Lung (tissue), 13 donors: ENCODE data around the gene STON1. TPM values are rescaled to one million over a fixed set of nuclear protein-coding genes. Genes with fewer than 3 reads are reported as not detected.

ENCODE experiments used
- ATAC-seq: fragments of 200-7000 bp; cut with Tn5 transposase; one replicate; pipeline ENCODE4 v1.9.1; 2020; ENCODE audit warnings: moderate number of reproducible peaks; ENCODE audit not compliant: insufficient read depth, low FRiP score
- DNase-seq, 3 donors: peaks; one replicate each; pipeline ENCODE4 v3.0.0-alpha.2; 2013 to 2017
- H3K27ac ChIP-seq, 2 donors: one replicate each; pipeline ENCODE4 v1.5.1; 2013; ENCODE audit warnings: mild to moderate bottlenecking in 2 of 2, moderate library complexity in 2 of 2, control low read depth in 1 of 2, inconsistent platforms in 1 of 2, low read depth in 1 of 2, low read length in 1 of 2
- H3K27me3 ChIP-seq, 3 donors: one replicate each; pipeline ENCODE4 v1.5.1; 2013; ENCODE audit warnings: low read length in 2 of 3; ENCODE audit not compliant: control insufficient read depth in 3 of 3, insufficient read depth in 3 of 3
- H3K36me3 ChIP-seq, 4 donors: one replicate each; pipeline ENCODE4 v1.5.1; 2013; ENCODE audit warnings: low read length in 4 of 4, mild to moderate bottlenecking in 1 of 4, moderate library complexity in 1 of 4; ENCODE audit not compliant: control insufficient read depth in 4 of 4, insufficient read depth in 4 of 4
- H3K4me1 ChIP-seq, 5 donors: one replicate each; pipeline ENCODE4 v1.5.1; 2013; ENCODE audit warnings: low read length in 5 of 5, mild to moderate bottlenecking in 2 of 5, moderate library complexity in 1 of 5; ENCODE audit not compliant: control insufficient read depth in 5 of 5, insufficient read depth in 5 of 5
- H3K4me3 ChIP-seq: one replicate; pipeline ENCODE4 v1.5.1; 2013; ENCODE audit warnings: mild to moderate bottlenecking, control low read depth, moderate library complexity
- H3K9ac ChIP-seq, 2 donors: one replicate each; pipeline ENCODE4 v1.5.1; 2013; ENCODE audit warnings: low read length in 2 of 2, control low read depth in 1 of 2; ENCODE audit not compliant: insufficient read depth in 1 of 2
- H3K9me3 ChIP-seq, 4 donors: one replicate each; pipeline ENCODE4 v1.5.1; 2013; ENCODE audit warnings: low read length in 3 of 4, mild to moderate bottlenecking in 1 of 4, moderate library complexity in 1 of 4; ENCODE audit not compliant: control insufficient read depth in 4 of 4, insufficient read depth in 3 of 4
- CTCF ChIP-seq: IDR thresholded peaks from 2 replicates; pipeline ENCODE4 v1.5.1; 2012; ENCODE audit warnings: mild to moderate bottlenecking; ENCODE audit errors: control extremely low read depth, extremely low read depth
- WGBS, 2 donors: extraction: QIAGEN DNeasy Blood & Tissue Kit; methylation state at CpG; one replicate each; pipeline ENCODE4 v1.1.7; 2013; 5-methylcytosine and 5-hydroxymethylcytosine counted together
- polyA plus RNA-seq, 2 donors: library from polyadenylated mRNA; stranded (reverse); fragments of 200-250 nt; gene quantifications; one replicate each; pipeline ENCODE4 v1.2.1, GENCODE V29; 2013
- small RNA-seq: library from RNA; depleted of rRNA; stranded (forward); fragments of <200 nt; gene quantifications from one replicate; pipeline ENCODE3, GENCODE V24; 2014; ENCODE audit warnings: low replicate concordance
- total RNA-seq, 2 donors: library from RNA; depleted of rRNA in 1 of 2; stranded (reverse); fragments of >200 nt in 1 of 2; gene quantifications; one replicate each; pipeline ENCODE4 v1.2.1, GENCODE V29; 2014 to 2021
- donor health status: control.
- donor health status: control.
- donor health status: Bipolar disorder and iron deficiency.
- donor health status: healthy.
- donor health status: DM: yes; HTN: yes; CAD: no.

Gene STON1
- total and polyA plus RNA-seq, 4 donors = 3.8 to 35.2 (median 10.5) TPM

DNA sequence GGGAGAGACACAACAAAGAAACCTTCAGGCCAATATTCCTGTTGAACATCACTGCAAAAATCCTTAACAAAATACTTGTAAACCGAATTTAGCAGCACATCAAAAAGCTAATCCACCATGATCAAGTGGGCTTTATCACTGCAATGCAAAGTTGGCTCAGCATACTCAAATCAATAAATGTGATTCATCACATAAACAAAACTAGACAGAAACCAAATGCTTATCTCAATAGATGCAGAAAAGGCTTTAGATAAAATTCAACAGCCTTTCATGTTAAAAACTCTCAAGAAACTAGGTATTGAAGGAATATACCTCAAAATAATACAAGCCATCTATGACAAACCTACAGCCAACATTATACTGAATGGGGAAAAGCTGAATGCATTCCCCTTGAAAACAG is 108.3 kb downstream of the STON1 start:
- Histone ChIP-seq H3K9me3 (peaks cover 0 to 6% (median 0%) of the 10 kb centered on the region in 4 donors), H3K4me3 (no peak overlapping the region), H3K27me3 (no peaks in the 10 kb centered on the region), H3K9ac (no peak overlapping the region), H3K4me1 (no peaks in the 10 kb centered on the region), H3K27ac (no peak overlapping the region), H3K36me3 (no peaks in the 10 kb centered on the region)
- no peak for ATAC-seq
- TF ChIP-seq CTCF = no peak
- 52 to 70% methylated on average over 1 of the region's 1 CpG for WGBS, 2 donors
- no peak for DNase-seq

Small RNA genes lying within 50 kb of the gene (small RNA-seq; reads per million reads assigned to genes)
- gene RNU6-282P = not detected
- not detected for gene TPT1P11

Other genes with a start within 250 kb of the STON1 start
- gene FOXN2, start 215.5 kb upstream of the STON1 start, total RNA-seq = 10 to 100 TPM; 27.5 to 43.1 TPM
- 10 to 100 TPM in 1 of 2 donors, 1 to 10 TPM in 1; 4.8 to 12.9 TPM for gene FOXN2, start 215.5 kb upstream of the STON1 start, polyA plus RNA-seq
- 10 to 100 TPM; 21.6 to 43.3 TPM for gene PPP1R21, start 89.4 kb upstream of the STON1 start, total RNA-seq
- 10 to 100 TPM; 16.4 to 31.5 TPM for gene PPP1R21, start 89.4 kb upstream of the STON1 start, polyA plus RNA-seq
- gene GTF2A1L, start 87.7 kb downstream of the STON1 start, total RNA-seq = 1 to 10 TPM in 1 of 2 donors, not detected in 1; 1.6 TPM
- gene GTF2A1L, start 87.7 kb downstream of the STON1 start, polyA plus RNA-seq = under 1 TPM; 0.39 to 0.51 TPM
- gene LHCGR, start 225.6 kb downstream of the STON1 start, total RNA-seq = under 1 TPM; 0.12 to 0.26 TPM
- gene LHCGR, start 225.6 kb downstream of the STON1 start, polyA plus RNA-seq = under 1 TPM; 0.02 to 0.06 TPM